ENCODE measurements around the gene LAPTM5.

DNA sequence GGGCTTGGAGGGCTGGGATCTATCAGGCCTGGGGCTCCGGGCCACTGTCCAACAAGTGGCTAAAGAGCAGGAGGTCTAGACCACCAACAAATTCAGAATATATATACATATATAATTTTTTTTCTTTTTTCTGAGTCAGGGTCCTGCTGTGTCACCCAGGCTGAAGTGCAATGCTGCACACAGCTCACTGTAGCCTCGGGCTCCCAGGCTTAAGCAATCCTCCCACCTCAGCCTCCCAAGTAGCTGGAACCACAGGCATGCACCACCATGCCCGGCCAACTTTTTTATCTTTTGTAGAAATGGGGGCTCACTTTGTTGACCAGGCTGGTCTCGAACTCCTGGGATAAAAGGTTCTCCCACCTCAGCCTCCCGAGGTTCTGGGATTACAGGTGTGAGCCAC, 6.8 kb upstream of the LAPTM5 start:
- TF ChIP-seq, protein P1, sequence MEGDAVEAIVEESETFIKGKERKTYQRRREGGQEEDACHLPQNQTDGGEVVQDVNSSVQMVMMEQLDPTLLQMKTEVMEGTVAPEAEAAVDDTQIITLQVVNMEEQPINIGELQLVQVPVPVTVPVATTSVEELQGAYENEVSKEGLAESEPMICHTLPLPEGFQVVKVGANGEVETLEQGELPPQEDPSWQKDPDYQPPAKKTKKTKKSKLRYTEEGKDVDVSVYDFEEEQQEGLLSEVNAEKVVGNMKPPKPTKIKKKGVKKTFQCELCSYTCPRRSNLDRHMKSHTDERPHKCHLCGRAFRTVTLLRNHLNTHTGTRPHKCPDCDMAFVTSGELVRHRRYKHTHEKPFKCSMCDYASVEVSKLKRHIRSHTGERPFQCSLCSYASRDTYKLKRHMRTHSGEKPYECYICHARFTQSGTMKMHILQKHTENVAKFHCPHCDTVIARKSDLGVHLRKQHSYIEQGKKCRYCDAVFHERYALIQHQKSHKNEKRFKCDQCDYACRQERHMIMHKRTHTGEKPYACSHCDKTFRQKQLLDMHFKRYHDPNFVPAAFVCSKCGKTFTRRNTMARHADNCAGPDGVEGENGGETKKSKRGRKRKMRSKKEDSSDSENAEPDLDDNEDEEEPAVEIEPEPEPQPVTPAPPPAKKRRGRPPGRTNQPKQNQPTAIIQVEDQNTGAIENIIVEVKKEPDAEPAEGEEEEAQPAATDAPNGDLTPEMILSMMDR (IDR thresholded peaks at IDR 0.05): no peak
- TF ChIP-seq POLR2A (IDR thresholded peaks at IDR 0.05) (no peak), POLR2AphosphoS5 (IDR thresholded peaks at IDR 0.05) (no peak)
